HG02610 (cell line): Measurements from ENCODE around the gene NBEA.
A peak's percentile ranks its signal among the peaks of the same experiment; 100 is the strongest.

ENCODE experiments used
- ATAC-seq: cut with Tn5 transposase; IDR thresholded peaks from one replicate; pipeline ENCODE4 v1.9.1; 2021; ENCODE audit warnings: mild to moderate bottlenecking, moderate library complexity; ENCODE audit not compliant: unreplicated experiment

NBEA gene

DNA sequence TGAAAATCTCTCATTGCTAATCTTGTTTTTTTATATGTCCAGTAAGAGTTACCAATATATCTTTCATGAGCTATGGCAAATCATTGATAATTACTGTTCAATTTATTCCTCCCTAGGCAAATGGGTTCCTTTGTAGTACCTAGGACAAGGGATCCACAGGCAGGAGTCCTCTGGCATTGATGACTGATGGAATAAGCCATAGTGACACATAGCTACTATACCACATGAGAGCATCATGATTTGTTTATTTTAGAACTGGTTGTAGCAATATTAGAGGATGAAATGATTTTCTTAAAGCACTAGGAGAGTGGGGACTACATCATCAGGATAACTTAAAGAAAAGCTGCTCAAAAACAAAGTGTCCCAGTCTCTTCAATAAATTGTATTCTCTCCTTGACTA is 556.2 kb downstream of the NBEA start:
- no peak for ATAC-seq

DNA sequence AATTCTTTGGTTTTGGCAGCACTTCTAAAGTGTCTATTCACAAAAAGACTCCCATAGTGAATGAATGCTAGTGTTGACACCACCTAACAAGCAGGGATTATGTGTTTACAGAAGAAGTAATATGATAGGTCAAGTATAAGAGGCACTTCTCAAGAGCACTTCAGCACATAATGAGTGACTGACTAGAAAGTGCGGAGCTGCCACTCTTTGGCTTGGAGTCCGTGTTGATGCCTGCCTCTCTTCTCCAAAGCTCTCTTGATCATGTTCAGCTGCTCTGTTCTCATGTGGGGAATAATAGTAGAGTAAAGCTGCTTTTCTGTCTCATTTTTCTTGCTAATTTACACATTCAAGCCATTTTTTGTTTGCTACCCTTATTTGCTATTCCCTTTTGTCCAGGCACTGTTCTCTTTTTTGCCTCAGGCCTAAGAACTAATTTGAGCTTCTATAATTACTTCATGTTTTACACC is 557.2 kb downstream of the NBEA start:
- no peak for ATAC-seq

DNA sequence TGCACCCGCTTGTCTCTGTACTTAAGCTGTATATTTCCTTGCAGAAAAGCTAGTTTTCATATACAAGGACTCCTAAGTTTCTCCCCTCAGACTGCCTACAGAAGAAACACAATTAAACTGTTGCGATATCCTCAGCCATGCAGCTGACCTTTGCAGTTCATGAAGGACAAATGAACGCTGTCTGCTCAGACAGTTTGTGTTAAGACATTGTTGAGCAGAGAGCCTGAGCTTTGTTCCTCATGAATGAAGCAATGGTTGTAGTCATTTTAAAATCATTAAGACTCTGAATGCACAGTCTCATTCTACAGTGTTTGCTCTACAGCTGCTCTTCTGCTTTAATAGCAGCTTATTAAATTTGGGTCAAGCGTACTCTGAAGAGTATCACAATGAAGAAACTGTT is 557.6 kb downstream of the NBEA start:
- ATAC-seq = no peak

DNA sequence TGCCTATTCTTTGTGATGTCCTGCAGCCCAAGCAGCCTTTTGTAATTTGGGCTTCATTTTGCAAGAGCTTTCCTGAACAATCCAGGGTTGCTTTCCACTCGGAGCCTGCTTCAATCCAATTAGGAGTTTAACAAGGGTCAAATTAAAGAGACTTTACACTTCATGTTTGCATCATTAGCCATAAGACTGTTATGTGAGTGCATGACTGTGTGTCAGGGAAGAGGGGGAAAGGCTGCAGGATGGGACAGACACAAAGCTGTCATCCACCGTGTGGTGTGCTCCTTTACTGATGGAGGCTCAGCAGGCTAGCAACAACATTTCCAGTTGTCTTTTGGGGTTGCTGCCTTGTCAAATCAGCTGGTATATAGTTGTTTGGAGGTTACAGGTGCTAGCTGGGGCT is 558.1 kb downstream of the NBEA start:
- ATAC-seq = no peak

DNA sequence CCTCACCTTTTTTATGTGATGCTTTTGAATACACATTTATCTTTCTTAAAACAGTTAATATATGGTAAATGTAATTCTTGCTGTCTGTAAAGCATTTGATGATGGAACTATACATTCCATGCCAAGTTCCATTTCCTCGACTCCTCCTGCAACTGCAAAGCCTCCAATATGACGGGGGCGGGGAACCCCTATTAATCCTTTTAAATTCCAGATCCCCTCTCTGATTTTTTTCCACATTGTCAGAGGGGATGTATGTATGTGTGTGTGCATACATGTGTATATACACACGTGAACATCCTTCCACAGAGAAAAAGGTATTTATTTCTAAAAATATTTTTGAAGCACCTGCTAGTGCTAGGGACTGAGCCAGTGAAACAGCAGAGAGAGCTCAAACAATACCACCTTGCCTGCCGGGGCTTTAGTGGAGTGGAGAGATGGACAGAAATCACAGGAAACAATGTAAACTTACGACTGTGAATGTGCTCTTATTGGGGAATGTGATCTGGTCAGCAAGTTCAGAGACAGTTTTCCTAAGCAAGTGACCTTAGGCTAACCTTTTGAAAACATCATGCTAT is 559.7 kb downstream of the NBEA start:
- no peak for ATAC-seq

DNA sequence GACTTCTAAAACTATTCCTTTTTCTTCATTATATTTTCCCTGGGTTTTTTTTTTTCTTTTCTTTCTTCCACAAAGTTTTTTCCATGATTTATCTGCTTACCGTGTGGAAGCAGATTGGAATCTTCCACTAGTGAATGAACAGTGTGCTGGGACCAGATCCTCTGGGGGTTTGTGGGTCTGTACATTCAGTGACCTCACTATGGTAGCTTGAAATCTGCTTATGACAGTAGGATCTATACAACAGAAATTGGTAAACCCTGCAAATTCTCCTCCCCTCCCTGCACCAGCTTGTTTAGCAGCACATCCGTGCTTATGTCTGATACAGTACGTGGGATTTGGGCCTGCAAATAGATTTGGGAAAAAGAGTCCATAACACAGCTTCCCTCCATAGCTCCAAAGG is 560.4 kb downstream of the NBEA start:
- no peak for ATAC-seq

DNA sequence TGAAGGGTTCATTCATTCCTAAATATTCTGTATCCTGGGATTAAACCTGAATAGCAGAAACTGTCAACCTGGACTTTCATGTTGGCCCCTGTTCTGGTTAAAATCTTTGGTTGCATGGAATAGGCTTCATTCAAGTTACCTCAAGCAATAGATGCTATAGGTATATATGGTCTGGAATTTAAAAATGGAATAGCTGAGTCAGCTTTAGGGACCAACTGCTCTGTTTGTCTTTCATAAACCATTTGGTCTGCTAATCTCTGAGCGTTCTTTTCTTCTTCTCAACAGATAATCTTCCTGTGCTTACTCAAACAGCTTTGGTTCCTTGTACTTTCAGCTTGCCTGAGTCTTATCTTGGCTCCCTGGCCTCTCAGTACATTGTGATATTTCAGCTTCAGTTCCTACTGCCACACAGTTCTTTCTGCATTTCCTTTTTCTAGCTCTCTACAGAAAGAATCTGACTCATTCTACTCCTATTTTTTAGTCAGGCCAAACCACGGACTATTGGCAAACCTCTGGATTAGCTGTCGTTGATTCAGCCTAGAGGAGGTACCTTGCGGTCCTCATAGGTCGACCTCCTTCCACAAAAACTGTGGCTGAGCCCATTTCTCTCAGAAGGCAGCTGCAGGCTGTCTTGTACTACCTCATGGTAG is 570.3 kb downstream of the NBEA start:
- ATAC-seq = peak; percentile 47

DNA sequence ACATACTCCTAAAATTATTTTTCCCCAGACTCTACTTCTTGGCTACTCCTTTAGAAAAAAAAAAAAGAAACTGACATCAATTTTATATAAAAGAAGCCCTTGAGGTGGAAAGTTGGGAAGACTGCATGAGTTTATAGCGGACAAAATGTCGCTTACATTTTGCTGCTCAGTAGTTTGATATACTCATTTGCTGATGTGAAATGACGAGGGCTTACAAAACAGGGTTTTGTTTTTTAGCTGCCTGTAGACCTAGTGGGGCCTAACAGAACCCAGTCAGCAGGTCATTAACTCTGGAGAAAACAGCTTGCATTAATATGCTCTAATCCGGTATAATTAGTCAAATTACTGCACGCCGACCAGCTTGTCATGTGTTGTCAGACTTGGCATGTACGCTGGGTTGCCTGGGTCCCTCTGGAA is 572.0 kb downstream of the NBEA start:
- no peak for ATAC-seq

DNA sequence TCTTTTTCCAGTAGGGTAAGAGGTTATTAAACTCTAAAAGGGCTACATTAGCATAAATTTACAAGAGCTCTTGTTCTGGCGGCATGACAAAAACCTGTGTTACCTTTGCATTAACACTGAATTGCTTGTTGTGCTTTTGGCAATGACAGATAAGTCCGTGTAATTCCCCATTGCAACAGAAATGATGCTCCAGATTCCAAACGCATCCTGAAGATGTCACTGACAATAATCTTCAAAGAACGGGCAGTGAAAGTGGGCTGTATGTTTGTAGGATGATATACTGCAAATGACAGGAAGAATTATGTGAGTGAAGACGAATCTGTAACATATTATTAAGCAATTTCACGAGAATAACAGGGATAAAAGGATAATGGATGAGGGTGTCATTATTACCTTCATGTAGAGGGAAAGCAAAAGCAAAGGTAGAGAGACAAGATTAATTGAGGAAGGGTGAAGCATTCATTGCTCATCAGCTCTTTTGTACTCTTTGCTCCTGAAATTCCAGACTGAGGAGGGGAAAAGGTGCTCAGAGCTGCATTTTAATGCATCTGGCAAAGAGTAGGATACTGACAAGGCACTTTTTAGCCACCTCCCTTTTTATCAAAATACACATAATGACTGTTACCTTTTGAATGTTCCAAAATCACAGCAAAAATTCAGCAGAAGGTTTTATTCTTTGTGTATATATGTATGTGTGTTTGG is 572.9 kb downstream of the NBEA start:
- no peak for ATAC-seq

DNA sequence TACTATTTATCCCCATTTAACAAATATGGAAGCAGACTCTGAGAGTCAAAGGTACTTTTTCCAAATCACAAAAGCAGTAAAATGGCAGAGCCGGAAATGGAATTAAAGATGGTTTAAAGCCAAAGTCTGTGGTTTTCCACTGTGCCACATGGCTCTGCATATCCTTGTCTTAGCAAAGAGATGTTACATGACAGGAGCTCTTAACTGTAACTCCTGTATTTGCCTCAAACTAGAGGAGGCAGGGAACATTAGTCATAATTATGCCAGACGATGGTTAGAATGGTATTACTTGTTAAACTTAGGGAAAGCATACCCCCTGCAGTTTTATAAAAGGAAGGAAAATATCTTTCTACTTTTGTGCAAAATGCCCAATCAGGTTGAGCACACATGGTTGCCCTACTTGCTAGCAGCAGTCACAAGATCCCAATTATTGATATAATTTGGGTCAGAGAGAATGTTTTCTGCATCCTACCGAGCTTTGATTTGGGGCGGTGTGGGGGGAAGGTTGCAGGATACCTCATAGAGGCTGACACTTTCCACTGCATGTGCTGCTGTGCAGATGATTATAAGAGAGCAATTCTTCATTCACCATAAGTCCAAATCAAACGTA is 576.4 kb downstream of the NBEA start:
- ATAC-seq = no peak

DNA sequence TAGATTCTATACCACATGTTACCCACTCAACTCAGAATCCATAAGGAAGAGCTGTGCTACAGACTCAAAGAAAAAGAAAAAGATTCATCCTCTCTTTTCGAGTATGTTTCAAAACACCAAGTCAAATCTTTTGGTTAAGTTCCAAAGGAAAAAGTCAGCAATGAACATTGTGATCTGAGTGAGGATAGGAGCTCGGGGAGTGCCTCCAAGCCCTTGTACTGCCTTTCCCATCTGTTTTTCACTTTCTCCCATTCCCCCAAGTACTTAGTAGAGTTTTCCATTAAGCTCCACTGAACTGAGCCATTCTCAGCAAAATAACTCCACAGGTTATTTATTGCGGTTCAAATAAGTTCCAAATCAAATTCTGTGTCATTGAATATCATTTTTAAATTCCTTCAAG is 582.1 kb downstream of the NBEA start:
- ATAC-seq = no peak

DNA sequence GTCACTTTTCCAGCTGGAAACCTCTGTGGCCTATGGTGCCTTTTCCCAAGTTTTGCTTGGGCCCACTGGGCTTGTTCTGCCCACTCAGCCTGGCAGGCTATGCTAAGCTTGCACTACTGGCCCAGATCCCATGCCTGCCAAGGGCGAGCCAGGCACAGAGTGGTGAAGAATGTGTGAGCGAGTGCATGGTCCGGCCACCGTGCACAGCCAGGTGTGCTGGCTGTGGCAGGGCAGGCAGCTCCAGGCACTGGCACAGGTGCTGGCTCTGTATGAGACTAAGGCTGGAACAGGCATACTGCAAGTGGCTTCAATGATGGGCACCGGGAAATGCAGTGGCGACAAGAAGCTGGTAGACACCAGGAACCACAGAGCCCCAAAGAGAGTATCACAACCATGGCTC is 584.5 kb downstream of the NBEA start:
- ATAC-seq = no peak

DNA sequence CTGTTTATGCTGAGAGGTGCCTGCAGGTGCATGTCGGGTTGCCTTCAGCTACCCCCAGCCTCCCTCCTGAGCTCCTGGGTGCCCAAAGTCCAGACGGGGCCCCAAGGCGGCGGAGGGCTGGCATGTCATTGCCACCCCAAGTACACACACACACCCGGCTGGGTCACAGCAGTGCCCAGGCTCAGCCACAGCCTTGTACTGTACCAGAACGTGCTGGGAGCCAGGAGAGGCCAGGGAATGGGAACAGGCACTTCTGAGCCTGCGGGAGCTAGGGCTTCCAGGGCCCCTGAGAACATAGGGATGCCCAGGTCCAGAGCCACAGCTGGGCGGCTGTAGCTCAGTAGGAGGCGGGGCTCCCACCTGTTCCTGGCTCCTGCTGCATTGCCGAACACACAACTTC is 585.4 kb downstream of the NBEA start:
- ATAC-seq = no peak

DNA sequence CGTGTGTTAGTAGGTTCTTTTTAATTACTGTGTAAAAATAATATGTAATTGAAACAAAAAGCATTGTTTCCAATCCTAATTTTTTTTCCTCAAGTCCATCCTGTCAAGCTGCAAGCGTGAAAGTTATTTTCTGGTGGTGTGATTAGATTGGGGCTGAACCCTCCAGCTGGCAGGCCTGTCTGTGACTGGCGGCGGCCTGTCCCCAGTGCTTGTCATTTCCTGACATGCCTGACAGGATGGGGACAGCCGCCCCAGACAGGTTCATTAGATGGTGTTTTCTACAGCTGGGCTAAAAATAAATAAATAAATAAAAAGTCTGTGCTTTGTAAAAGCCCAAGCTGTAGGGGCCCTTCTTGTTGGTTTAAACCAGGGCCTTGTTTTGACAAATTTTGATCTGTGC is 588.1 kb downstream of the NBEA start:
- ATAC-seq = no peak

DNA sequence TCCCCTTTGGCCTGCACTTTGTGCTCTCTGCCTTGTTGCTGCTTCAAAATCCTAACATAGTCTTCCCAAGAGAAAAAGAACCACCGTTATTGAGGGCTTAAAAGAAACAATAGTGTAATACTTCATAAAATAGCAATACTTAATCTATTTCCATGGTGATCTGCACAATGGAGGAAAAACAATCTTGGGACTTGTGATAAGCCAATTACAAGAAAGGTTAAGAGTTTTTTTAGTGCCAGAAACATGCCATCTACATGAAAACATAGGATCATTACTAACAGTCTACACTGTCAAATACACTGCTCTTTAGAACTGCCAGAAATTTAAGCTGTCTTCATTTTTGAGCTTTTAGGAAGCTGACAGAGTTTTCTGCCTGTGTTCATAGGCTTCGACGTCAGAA is 588.5 kb downstream of the NBEA start:
- no peak for ATAC-seq

DNA sequence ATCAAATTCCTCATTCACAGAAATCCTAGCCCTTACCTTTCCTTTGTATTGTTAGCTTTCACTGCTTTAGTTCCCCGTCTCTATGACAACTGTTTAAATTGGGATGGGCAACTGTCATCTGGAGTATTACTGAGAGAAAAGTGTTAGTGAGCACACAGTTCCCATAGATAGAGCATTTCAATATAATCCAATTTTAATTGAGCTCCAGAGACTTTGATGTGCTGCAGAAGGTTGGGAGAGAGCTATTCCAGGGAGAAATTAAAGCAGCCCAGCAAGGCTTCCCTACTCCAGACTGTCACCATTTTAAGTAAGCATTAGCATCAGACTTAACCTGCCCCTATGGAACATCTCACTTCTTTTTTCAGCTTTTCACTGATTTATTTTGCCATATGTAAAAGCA is 589.5 kb downstream of the NBEA start:
- no peak for ATAC-seq

DNA sequence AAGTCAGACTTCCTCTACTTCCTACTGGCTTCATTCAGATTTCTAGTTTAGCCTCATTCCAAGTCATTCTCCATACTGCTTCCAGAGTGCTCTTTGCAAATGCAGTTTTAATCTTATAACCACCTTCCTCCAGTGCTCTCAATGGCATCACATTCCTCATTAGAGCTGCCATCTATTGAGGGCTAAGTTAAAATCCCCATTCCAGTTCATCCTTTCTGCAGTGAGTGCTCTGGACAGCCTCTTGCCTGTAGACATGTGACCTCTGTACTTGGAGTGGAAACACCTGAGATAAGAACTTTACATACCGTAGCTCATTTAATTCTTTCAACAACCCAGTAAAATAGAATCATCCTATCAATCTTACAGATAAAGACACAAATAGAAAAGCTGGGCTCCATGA is 592.3 kb downstream of the NBEA start:
- ATAC-seq = no peak

DNA sequence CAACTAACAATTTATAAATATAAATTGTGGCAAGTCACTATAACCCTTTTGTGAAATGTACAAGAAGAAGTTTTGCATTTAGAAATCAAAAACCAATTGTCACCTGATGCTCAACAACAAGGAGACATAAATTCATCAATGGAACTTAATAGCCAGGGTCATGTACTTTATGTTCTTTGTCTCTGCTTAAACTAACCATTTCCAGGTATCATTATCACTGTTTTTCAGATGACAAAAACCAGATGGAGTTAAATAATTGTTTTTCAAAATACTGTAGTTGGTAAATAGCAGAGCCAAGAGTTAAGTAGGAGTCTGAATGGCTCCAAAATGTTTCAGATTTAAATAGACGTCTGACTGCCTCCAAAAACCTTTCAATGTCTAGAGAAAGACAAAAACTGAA is 606.7 kb downstream of the NBEA start:
- ATAC-seq = no peak

DNA sequence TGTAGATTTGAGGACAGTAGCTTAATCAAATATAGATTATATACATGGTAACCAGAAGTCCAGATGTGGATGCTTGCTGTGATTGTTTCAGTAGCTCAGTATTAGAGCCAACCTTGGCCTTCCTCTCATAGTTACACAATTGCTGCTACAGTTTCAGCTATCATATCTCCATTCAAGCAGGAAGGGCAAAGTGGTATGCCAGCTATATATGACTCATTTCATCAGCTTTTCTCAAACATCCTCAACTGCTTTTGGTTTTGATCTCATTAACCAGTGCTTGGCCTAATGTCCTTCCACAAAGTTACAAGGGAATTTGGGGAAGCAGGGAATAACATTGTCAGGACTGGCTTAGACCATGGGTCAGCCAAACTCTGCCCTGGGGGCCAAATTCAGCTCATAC is 607.4 kb downstream of the NBEA start:
- ATAC-seq = no peak

DNA sequence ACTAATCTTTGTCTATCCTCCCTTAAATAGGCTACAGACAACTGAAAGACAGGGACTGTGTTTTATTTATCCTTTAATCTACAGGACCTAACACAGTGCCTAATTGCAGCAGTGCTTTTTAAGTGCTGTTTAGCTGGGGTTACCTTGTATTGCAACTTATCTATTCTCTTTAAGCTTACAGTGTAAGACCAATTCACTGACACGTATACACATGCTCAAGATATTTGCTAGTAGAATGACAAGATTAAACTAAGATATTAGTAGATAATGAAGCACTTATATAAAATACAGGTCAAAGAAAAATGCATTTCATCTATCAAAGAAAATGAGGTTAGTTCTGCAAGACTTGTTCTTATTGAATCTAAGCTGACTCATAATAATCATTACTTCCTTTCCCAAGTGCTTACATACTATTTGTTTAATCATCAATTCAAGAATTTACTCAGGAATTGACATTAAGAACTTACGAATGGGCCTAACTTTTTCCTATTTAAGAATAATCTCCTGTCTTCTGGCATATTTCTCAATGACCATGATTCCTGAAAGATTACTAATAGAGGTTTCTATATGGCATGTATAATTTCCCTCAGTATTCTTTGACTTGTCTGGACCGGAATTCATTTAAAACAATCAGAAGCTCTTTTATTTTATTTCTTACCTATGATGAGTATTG is 610.2 kb downstream of the NBEA start:
- no peak for ATAC-seq

DNA sequence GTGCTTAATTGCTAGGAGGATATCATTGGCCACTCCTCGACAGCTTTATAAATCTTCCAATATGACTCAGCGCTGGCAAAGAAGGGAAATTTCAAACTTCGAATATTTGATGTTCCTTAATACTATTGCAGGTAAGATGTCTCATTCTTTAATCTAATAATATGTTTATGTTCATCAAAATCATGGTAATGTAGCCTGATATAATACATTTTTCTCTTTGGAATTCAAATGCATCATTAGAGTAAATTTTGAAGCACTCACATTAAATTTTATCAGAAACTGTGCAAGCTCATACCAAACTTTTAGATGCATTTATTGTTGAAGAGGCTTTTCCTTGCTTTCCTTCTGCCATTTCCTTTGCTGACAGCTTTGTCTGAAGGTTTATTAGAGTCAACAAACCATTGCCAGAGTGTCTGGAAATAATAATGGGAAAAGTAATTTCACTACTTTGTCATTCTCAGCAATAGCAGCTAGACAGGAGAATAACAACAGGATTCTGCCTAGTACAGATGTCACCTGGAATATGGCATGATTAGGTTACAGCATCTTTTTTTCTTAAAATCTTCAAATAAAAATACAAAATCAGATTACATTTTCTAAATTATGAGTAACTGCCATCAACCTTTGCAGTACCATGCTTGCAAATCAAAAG is 613.0 kb downstream of the NBEA start:
- ATAC-seq = no peak
